ENCODE measurements around the gene ZXDC.

The ZXDC gene

DNA sequence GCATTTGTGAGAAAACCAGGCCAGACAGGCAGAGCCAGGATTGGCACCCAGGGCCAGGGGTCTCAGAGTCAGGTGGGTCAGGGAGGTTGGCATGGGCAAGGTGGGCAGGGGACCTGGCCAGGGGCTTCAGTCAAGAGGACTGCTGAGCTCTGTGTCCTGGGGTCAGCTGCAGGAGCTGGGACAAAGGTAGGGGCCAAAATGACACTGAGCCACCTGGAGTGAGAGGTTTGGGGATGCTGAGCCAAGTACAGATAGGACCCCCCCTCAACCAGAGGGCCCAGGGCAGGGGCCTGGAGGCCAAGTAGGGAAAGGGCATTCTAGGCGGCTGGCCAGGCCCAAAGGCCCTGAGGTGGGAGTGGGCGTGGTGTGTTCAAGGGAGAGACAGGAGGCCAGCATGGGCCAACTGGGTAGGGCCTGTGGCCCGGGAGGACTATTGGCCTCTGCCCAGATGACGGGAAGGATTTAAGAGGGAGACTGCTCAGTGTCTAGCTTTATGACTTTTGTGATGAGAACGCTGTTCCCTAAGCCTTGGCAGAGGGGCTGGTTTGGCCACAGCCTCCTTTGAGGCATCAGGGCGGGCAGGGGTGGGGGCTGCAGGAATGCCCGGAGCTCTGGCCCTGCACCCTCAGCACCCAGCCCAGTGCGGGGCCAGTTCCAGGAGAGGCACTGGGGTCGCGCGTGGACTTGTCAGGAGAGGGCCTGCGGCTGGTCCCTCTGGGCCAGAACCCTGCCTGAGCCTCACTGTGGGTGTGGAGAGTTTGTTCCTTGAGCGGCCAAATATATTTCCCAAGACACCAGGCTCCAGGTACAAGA lies 77.9 kb downstream of the ZXDC start:
- DNase-seq (ENCODE audit: low read depth, low spot score) = no peak

DNA sequence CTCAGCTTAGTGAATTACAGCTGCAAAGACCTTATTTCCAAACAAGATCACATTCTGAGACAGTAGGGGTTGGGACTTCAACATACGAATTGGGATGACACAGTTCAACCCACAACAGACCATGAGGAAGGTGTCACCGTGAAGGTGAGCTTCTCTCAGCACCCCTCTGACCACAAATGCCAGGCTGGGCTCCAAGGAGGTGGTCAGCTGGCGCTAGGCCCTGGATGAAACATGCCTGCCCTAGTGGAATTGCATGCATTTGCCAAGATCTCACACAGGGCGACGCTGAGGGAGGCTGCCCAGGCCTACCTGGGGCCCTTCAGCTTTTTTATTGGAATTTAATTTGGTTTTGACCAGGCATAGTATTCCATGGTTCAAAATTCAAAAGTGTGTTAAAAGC lies 79.2 kb downstream of the ZXDC start:
- DNase-seq (ENCODE audit: low read depth, low spot score) = no peak

DNA sequence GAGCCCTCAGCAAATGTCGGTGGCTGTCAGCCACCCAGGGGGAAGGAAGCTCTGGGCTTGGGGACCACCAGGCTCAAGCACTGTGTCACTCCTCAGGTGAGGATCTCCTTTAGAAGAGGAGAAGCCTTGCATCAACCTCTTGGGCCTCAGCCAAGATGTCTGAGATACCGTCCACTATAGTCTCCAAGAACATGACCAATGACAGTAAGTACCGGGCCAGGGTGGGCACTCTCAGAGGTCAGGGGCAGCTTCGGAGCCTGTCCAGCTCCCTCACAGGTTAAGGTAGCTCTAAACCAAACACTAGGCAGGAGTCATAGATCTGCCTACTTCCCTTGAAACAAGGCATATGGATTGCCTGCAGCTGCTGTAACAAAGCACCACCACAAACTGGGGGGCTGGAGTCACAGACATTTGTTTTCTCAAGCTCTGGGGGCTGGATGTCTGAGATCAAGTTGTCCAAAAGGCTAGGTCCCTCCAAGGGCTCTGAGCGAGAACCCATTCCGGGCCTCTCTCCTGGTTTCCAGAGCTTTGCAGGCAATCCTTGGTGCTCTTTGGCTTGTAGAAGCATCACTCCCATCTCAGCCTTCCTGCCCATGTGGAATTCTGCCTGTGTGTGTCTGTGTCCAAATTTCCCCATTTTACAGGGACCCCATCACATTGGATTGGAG lies 79.7 kb downstream of the ZXDC start:
- no peak for DNase-seq (ENCODE audit: low read depth, low spot score)

DNA sequence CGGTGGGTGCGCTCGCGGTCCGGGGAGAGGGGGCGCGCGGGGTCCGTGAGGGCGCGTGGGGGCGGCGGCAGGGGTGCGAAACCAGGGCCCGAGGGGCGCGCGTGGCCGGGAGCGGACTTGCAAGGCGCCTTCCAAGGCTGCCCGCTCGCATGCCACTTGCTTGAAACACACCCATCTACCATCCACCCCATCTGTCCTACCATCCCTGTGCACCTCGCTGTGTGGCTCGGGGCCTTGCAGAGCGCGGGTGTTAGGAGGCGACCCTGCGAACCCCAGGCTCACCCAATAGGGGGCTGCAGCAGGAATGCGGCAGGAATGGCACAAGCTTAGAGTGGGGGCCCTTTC lies 80.7 kb downstream of the ZXDC start:
- no peak for DNase-seq (ENCODE audit: low read depth, low spot score)

DNA sequence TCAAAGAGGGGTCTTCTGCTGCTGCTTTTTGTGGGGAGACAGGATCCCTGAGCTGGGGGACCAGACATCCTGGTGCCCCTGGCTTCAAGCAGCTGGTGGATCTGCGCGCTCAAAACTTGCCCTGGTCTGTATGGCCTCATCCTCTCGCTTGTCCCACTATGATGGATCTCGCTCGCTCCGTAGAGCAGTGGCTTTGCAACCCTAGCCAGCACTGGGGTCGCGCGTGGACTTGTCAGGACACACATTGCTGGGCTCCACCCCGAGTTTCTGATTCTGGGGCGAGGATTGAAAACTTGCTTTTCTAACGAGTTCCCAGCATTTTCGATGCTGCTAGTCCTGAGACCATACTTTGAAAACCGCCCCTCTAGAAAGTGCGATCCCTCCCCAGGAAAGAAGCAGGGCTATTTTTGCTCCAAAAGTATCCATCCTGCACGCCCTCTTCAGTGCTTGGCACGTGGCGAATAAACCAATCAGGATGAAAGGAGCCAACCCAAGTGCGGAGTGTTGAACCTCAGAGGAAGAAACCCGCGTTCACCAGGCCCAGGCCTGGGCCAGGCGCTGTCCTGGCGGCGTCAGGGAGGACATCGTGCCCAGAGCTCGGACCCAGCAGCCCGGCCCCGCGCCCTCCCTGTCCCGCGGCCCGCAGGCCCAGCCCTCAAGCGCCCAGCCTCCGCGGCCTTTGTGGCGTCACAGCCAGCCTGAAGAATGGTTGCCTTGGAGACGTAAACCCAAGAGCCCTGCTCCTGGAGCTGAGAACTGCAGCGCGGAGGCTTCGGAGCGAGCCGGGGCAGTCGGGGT lies 81.3 kb downstream of the ZXDC start, which contains the start of gene CFAP100:
Gene CFAP100, plus strand, starts transcription at position 731 of the 798 bp plus-strand sequence. CDS start 1,092 bp downstream, outside the sequence.
- no peak for DNase-seq (ENCODE audit: low read depth, low spot score)

DNA sequence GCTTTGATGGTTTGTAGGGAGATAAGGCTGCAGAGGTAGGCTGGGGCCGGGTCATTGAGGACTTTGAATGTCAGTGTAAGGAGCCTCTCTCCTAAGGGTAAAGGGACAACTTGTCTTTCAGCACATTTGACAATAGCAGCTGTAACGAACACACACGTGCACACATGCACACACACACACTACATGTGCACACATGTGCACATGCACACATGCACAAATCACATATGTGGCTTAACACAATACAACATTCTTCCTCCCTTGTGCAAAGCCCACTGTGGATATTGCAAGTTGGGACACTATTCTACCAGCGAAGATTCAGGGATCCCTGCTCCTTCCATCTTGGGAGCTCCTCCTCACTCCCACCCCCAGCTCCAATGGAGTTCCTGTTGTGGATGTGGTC lies 82.1 kb downstream of the ZXDC start:
- no peak for DNase-seq (ENCODE audit: low read depth, low spot score)

DNA sequence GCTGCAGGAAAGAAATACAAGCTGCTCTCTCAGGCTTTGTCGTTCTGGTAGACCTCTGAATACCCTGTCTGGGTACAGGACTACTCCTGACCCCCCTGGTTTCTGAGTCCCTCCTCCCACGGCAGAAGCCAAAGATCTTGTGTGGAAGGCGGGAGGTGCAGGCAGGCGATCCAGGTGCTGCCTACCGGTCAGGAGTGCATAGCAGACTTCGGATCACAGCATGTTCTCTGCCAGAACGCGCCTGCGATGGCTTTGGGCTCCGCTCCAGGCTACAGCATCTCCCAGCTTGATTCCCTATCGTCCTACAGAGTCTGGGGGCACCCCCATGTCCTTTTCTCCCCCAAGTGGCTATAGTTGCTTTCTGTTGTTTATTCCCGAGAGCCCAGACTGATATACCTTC lies 83.4 kb downstream of the ZXDC start:
- no peak for DNase-seq (ENCODE audit: low read depth, low spot score)

DNA sequence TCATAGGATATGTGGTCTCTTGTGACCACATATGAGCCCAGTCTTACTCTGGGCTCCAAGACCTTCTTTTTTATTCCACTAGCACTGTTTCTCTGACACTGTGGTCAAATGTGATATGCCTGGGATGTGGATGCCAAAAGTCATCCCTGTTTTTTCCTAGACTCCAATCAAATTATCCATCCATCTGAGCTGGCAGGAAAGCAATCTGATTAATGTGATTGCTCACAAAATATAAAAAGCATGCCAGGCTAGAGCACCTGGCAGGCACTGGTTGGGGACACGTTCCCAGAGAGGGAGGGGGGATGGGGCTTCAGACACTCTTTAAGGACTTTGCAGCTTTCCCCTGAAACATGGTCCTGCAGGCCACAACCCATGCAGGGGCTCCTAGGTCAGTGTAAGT lies 84.1 kb downstream of the ZXDC start:
- no peak for DNase-seq (ENCODE audit: low read depth, low spot score)

DNA sequence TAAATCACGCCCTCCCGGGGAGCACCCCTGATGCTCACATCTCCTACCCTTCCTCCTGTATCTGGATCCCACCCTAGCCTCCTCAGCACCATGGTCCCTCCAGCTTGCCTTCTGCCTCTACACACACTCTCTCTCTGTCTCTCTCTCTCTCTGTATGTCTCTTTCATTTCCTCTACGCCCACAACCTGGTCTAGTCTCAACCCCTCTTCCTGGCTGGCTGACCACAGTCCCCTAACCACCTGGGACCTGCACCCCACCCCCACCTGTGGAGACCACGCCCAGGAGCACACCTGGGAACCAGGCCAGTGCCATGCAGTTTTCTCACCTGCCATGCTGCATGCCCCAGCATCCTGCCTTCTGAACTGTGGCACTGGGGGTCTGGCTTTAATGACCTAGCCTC lies 84.9 kb downstream of the ZXDC start:
- no peak for DNase-seq (ENCODE audit: low read depth, low spot score)

DNA sequence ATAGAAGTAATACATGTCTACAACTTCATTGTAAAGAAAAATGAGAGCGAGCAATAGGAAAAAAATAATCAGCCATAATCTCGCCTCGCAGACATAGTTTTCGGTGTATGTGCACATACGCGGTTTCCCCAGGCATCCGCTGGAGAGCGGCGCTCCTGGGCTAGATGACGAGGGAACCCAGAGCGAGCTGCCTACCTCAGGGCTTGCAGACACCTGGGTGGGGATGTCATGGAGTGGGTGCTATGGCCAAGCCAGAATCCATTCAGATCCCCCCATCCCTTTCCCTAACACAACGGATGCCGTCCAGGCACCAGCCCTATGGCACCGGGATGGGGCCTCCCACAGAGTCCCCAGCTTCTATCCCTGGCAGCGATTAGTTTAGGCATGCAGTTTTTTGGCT lies 85.5 kb downstream of the ZXDC start:
- no peak for DNase-seq (ENCODE audit: low read depth, low spot score)

DNA sequence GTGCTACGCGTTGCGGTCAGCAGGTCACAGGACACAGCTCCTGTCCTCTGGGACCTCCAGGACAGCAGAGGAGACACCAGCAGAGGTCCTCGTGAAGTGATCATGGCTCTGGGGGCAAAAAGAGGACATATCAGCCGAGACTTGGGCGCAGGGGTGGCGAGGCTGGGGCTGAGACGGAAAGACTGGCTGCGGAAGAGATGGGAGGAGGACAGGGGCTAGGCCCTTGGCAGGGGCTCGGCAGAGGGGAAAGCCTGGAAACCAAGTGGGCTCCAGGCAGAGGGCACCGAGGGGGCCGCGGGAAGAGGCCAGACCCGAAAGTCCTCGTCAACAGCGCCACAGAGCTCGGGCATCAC lies 85.9 kb downstream of the ZXDC start:
- DNase-seq (ENCODE audit: low read depth, low spot score) = no peak

DNA sequence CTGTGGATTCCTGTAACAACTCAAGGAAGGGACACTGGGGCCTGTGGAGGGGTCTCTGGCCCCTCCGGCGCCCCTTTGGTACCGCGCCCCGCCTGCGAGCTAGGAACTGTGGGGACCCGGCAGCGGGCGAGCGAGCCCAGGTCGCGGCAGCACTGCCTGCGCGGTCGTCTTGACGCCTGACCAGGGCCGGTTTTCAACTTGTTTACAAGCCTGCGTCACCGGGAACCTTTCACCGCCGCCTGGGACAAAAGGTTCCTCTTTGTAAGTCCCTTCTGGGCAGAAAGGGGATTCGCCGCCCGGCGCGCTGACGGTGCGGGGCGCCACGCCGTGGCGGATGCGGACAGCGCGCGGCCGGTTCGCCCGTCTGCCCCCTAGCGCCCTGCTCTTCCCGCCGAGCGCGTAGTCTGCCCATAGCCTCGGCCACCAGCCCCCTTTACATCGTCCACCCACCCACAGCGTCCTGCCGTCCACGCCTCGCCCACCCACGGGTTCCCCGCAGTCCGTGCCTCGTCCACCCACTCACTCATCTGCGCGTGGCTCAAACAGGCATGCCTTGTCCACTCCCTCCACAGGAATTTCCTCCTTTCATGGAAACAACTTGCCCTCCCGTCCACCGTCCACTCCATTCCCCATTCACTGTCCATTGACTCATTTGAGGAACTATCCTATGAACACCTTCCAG lies 86.4 kb downstream of the ZXDC start:
- DNase-seq (ENCODE audit: low read depth, low spot score) = no peak
